NCI-H1417 (cell line): ENCODE measurements around the gene TRIM8.

ENCODE experiments used
- DNase-seq, 3 experiments: peaks; one replicate each; lab custom pipeline; 2025; lab: John Stamatoyannopoulos, UW

Gene TRIM8, protein sequence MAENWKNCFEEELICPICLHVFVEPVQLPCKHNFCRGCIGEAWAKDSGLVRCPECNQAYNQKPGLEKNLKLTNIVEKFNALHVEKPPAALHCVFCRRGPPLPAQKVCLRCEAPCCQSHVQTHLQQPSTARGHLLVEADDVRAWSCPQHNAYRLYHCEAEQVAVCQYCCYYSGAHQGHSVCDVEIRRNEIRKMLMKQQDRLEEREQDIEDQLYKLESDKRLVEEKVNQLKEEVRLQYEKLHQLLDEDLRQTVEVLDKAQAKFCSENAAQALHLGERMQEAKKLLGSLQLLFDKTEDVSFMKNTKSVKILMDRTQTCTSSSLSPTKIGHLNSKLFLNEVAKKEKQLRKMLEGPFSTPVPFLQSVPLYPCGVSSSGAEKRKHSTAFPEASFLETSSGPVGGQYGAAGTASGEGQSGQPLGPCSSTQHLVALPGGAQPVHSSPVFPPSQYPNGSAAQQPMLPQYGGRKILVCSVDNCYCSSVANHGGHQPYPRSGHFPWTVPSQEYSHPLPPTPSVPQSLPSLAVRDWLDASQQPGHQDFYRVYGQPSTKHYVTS

DNA sequence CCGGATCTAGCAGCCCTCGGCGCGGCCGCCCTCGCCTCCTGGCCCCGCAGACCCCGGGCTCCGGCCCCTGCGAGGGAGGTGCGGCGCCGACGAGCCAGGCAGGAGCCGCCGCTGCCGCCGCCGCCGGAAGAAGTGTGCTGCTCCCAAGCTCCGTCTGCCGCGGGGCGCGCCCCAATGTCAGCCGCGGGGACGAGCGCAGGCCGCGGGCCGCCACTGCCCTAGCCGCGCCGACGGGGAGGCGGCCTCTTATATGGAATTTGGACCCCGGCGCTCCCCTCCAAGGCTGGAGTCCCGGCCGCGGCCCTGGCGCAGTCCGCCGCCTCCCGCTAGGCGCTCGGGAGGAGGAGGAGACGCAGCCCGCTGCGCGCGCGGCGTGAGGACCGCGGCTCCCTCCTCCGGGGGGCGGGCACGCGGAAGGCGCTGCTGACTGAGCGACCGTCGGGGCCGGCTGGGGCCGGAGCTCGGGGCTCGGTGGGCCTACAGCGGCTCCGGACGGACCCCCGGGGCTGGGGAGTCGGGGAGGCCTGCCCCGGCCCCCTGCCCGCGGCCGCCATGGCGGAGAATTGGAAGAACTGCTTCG is at the start of gene TRIM8:
TSS of gene TRIM8 (plus strand) at position 414 of the 580 bp plus-strand sequence. CDS start at position 553, 139 bp downstream.
- peak; percentile 48 to 75 (median 68) for DNase-seq

DNA sequence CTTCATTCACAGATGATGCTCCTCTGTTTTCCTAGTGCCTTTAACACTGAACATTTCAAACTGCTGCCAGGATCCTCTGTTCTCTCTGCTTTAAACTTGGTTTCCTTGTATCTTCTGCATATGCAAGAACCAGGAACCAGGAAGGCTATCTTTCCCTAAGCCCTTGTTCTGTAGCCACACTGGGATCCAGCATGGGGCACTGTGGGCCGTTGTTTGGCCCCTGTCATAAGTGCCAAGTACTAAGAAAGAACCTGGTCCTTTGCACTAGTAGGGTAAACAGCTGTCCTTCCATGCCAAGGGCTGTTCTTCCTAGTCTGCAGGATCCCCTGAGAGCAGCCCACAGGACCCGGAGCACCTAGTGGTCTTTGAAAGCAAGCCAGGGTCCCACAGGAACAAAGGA is 49.0 kb upstream of the TRIM8 start:
- no peak for DNase-seq

DNA sequence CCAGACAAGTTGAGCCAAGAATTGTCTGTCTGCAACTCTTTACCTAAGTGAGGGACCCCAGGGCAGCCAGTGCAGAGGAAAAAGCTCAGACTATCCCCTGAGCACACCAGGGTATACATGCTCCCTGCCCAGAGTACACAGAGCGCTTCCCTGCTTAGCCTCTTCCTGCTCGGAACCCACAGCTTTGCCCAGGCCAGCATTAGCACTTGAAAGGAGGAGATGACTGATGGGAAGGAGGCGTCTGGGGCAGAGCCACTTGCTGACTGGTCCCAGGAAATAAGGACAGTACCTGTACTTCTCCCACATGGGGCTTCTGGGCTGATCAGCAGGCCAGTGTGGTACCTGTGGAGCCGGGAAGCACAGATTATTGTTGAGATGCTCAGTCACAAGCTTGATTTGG is 48.4 kb upstream of the TRIM8 start:
- no peak for DNase-seq

DNA sequence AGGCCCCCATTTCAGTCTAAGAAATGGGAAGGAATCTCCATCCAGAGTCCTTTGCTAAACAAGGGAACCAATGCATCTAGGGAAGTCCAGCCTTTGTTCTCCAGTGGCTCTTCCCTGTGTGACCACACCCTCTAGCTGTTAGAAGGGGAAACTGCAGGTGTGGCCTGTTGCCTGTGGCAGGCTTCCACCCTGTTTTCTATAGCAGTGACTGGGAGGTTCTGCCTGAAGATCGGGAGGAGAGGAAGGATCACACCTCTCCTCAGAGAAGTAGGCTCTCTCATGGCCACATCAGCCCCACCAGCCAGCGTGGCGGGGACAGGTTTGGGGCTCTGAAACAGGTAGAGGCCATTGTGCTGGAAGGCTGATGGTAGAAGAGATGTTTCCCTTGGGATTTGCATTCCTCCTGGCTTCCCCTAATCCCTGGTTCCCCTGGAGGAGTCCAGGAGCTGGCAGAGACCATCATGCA is 47.7 kb upstream of the TRIM8 start:
- DNase-seq = peak; percentile 18 to 57 (median 50)

DNA sequence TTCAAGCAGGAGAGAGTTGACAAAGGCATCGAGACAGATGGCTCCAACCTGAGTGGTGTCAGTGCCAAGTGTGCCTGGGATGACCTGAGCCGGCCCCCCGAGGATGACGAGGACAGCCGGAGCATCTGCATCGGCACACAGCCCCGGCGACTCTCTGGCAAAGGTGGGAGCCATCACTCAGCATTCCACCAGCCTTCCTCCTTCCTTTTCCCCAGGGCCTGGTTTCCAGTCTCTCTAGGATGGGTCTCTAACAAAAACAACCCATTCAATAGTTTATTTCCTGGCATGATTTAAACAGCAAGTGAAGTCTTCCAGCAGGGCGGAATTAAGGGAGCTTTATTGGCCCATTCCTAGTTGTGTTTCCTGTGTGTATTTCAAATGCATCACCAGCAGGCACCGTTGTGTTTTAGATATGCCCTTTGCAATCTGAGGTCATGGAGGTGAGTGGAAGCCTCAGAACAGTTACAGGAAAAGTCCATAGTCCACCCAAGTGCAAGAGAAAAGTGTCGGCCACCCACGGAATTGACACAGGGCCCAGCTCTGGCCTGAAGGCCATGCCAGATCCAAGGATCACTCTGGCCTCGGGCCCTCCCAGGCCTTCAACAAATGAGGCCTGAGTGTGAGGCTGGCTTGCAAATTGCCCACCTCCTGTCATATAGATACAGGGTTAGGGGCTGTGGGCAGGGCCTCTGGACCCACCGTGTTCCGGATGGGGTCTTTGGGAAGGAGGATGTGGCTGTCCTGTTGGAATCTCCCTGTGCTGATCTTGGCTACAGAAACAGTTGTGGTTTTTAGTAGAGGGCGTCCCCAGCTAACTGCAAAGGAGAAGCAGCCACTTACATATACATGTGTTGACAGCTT is 46.9 kb upstream of the TRIM8 start:
- DNase-seq = no peak

DNA sequence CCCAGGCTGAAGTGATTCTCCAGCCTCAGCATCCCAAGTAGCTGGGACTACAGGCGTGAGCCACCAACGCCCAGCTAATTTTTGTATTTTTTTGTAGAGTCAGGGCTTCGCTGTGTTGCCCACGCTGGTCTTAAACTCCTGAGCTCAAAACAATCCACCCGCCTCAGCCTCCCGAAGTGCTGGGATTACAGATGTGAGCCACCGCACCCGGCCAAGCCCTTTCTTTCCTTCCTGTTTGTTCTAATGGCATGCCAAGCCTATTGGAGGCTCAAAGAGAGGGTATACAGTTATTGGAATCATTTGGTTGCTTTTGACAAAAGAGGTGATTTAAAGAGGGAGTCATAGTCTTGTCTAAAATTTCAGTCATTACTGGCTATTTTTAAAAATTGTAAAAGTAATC is 46.0 kb upstream of the TRIM8 start:
- DNase-seq = no peak

DNA sequence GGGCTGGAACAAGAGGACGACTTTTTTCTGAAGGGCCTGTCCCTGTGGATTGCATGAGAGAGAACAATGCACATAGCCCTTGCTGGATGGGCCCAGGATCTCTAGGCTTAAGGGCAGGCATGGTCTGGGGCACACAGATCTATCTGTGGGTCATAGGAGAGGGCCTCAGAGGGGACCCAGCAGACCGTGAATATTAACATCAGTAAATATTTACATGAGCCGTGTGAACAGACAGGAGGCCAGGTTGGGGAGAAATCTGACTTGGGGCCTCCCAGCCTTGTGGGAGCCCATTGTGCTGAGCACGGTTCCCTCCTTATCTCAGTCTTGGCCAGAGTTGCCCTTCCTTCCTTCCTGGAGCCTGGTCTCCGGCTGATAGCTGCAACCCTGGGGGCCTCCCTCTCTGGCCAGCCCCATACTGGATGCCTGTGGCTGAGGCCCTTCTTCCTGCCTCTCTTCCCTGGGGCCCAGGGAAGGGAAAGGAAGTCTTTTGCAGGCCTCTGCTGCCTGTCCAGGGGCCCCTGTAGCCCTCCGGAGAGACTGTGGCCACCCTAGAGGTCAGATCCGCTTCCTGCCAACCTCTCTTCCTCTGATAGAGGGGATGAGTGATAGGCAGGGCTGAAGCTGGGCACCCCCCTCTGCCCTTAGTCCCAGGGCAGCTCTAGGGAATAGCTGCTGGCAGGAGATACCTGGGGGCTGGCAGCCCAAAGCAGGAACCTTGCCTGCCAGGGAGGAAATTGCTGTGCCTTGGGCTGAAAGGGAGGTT is 44.5 kb upstream of the TRIM8 start:
- no peak for DNase-seq

DNA sequence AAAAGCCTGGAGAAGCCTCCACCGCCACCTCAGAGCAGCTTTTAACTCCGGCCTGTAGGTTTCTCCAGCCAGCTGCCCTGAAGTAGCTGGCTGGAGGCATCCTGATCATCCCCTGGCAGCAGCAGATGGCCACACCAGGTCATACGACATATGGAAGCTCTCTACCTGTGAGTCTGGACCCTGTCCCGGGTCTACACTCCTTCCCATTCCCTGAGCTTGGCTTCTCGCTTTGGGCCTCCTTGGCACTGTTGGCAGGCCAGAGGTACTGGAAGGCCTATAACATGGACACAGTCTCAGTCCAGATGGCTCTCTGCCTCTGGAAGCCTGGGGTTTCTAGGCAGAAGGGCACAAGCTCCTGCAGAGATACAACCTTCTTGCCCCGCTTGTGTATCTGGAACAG is 43.5 kb upstream of the TRIM8 start:
- DNase-seq = no peak

DNA sequence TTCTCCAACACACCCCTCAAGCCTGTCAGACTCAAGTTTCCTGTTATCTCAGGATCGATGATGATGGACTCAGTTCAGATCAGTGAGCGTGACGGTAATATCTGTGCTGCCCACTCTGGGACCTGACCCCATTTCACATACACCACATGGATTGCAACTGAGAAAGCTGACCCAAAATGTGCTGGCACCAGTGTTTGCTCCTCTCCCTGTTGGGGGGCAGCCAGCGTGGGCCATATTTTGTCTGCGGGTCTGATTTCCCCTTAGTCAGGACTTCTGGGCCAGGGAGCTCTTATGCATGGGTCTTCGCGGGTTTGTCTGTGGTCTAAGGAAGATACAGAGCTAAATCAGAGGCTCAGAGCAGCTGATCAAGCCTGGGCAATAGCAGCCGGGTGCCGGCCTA is 42.6 kb upstream of the TRIM8 start:
- no peak for DNase-seq

DNA sequence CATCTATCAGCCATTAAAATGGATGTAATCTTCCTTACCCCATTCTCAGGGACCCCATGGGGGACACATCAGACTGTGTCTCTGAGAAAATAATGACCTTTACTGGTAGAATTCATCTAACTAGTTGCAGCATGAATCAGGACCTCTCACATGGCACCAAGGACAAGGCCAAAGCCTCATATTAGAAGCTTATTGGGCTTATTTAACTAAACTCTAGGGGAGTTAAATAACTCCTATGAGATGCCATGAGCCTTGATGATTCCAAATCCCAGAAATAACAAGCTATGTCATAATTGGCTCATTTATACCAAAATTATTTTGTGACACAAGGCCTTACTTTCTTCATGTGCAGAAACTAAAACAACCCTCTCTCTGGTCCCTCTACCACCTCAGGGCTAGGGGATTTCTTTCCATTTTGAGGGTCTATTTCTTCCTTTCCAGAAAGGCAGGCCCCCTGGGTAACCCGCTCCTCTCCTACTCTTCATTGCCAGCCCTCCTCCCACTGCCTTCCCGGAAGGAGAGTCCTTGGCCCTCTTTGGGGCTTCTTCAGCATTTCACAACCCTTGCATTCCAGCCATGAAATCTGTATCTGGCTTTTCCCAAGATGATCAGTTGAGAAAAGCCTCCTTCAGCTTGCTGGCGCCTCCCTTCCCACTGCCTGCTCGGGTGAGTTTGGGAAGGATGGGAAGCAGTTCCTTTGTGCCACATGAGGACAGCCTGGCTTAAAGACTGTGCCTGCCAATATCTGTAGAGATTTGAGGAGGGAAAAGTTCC is 41.8 kb upstream of the TRIM8 start:
- DNase-seq = no peak

DNA sequence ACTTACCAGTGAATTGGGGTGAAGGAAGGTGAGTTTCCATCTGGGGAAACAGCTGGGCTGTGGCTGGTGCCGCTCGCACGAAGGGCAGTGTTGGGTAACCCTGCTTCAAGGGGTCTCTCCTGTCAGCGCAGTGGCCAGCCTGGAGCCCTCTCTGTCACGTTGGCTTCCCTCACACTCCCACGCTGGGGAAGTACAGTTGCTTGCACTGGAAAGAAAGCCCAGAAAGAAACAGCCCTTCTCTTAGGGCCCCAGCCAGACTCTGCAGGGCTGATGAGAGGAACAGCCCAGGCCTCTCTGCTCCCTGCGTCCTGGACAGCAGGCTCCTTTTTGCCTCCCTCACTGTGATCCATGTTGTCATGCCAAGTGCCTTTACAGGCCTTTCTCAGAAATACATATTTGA is 40.3 kb upstream of the TRIM8 start:
- DNase-seq = no peak

DNA sequence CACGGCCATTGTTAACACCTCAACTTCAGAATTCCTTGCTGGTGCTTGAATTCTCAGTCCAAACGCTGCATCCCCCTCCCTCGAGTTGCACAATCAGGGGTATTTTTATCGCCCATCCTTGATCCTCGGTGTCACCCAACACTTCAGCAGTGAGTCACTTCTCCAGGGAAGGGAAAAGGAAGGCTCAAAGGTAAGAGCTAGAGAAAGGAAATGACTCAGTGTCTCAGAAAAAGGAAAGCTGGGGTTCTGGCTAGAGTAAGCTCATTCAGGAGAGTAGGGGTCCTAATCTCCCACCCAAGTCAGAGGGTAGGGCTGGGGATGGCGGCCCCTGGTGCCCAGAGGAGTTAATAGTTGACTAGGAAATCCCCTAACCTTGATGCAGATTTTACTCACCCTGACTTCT is 39.8 kb upstream of the TRIM8 start:
- DNase-seq = no peak

DNA sequence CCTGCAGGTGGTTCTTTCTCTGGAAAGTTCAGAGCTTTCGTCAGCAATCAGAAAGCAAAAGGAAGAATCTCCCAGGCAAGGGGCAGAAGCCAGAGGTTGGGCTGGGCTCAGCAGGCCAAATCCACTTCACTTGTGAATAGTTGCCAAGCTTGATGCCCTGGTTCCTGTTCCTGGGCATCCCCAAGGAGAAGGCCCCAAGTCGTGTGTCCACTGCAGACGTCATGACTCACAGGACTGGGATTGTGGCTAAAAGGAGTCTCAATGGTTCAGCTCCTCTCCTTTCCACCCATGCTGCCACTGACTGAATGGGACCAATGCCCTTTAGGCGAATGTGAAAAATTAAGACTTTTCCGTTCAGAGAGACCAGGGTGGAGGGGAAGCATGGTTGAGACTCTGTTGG is 38.6 kb upstream of the TRIM8 start:
- DNase-seq = no peak

DNA sequence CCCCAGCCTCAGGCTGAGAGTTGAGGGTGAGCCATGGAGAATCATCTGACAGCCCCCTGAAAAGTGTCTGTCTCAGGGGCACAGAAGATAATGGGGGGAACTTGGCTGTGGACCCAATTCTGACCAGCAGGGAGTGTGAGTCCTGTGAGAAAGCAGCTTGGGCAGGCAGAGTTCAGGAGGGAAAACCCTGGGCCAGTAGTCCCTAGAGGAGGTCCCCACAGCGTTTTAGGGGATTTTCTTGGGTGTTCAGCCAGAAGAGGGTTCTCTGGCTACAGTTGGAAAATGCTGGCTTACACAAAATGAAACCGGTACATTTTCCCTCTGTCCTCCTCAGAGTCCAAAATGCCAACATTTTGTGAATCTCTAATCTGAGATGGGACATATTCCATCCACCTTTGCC is 35.8 kb upstream of the TRIM8 start:
- no peak for DNase-seq

DNA sequence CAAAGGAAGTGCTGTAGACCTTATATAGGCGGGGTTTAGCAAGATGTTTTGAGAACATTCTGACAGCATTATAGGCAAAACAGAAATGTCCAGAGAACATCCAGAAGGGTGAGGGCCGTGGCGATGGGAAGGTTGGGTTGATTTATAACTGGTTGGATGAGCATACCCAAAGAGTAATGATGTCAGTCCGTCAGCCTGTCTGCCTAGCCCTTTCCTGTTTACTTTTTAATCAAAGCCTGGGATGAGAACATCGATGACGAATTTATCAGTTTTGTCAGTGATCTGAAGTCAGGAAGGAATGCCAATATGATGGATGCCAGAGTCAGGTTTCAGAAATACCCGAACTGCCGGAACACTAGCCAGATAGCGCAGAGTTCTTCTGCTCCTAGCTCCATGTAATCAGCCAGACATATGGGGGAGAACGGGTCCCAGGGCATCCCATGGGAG is 33.8 kb upstream of the TRIM8 start:
- DNase-seq = no peak

DNA sequence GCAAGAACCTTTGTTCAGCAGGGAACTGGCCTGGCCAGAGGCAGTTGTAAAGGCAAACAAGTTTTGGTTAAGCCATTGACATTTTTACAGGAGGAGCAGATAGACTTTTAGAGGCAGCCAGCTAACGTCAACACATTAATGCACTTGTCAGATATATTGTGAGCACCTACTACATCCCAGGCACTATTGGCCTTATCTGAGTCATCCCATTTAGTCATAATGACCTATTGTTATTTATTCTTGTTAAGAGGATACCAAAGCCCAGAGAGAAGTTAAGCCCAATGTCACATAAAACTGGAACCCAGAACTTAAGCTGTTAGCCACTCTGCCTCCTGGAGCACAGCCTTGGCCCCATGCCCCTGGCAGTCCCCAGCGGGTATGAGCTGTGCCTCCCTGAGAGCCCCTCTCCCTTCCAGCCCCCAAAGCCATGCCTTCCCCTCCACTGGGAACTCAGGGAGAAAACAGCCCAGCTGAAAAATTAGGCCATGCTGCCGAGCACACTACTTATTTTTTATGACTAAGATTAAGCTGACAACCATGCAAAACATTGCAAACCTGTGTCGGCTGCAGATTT is 32.7 kb upstream of the TRIM8 start:
- DNase-seq = no peak

DNA sequence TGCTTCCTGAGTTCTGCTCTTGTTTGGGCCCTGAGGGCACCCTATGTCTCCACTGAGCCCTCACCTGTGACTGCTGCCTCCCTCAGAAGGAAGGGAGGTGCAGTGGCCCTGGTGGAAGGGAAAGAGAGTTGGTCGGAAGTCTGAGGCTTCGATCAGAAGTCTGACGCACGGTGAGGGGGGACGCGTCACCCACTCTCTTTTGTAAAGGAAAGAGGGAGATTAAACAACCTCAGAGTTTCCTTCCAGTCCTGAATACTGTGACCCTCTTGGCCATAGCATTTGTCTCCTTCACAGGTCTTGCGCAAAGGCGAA is 31.4 kb upstream of the TRIM8 start:
- DNase-seq = no peak

DNA sequence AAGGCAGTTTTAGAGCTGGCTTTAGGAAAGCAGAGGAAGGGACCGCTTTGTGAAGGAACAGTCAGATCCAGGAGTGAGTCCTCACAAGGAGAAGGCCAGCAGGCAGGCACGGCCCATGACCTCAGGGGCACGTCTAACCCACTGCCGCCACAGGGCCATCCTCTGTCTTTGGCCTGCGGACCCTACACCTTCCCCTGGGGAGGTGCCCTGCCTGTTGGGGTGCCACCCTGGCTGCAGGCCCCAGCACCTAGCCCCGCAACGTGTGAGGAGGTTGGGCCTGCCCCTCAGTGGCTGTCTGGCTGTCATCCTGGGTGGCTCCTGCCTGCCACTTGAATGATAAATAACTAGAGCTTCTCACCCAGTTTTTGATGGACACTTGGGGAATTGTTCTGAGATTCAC is 31.0 kb upstream of the TRIM8 start:
- no peak for DNase-seq

DNA sequence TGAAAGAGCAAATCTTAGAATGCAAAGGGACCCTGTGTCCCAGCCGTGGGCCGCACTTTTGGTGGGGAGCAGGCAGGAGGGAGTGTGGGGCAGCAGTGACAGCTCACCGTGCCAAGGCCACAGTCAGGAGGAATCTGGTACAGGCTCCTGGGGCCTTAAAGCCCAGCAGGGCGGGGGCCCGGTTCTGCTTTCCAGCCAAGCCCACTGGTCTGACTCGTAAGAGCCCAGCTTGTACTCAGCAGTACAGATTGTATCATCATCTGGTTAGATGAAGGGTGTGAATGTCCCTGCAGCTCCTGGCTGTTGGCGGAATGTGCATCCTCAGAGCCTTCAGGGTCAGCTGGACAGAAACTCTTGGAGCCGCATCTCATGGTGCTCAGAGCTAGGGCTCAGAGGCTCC is 30.5 kb upstream of the TRIM8 start:
- DNase-seq = no peak

DNA sequence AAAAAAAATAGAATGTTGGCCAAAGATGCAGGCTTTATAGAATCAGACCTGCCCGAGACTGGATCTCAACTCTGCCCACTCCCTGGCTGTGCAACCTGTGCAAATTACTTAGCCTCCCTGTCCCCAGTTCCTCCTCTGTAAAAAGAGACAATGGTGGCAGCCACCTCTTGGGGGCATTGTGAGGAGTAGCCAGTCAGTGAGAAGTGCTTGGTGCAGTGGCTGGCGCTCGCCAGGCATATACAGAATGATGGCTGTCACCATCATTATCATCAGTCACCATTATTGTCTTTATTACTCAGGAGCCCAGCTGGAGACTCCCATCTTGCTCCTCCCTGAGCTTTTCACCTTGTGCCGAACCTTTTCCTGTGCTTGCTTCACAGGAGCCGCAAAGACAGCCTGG is 29.4 kb upstream of the TRIM8 start:
- DNase-seq = no peak

DNA sequence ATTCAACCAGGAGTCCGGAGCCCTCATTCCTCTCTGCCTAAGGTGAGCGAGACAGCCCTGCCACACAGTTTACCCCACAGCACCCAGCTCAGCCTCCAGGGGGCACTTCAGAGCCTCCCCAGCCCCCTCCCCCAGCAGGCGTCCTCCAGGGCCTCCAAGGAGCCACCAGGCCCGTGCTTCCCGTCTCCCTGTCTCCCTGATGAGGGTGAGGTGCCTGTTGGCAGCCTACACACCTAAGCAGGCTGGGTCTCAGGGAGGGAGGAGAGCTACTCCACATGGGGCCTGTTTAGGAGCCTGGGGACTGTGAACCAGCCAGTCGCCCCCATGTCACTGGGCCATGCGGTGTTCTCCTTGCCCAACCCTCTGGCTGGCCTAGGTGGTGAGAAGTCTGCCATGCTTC is 28.9 kb upstream of the TRIM8 start:
- DNase-seq = peak in 1 of 3 experiments; percentile 2
